Natural killer cell treated with Interleukin-12 subunit alpha and Interleukin-12 subunit beta and Interleukin-15 and Interleukin-18, amount 100 ng/mL, for 72 hours (primary cell): Measurements from ENCODE around the gene OTUD1. TPM values are rescaled to one million over a fixed set of nuclear protein-coding genes. Genes with fewer than 3 reads are reported as not detected.

Experiments
- ATAC-seq, 2 donors: fragments of 150-1000 bp; cut with Tn5 transposase in 1 of 2; sonication (Bioruptor Pico), chemical (Tn5 transposase) in 1 of 2; 2 replicates each; pipeline ENCODE4 v1.10.0; 2021
- DNase-seq: peaks from one replicate; pipeline ENCODE4 v3.0.0; 2022; ENCODE audit warnings: low spot score
- H3K27ac Mint-ChIP-seq, 2 donors: 1 replicate in 1 of 2; 2 replicates in 1 of 2; pipeline ENCODE4 v1.8.0; 2022; ENCODE audit warnings: mixed read lengths in 2 of 2, mild to moderate bottlenecking in 1 of 2, moderate library complexity in 1 of 2
- H3K27me3 Mint-ChIP-seq, 2 donors: 1 replicate in 1 of 2; 2 replicates in 1 of 2; pipeline ENCODE4 v1.8.0; 2022; ENCODE audit warnings: mixed read lengths in 2 of 2
- H3K36me3 Mint-ChIP-seq: one replicate; pipeline ENCODE4 v1.8.0; 2022; ENCODE audit warnings: mixed read lengths
- H3K4me1 Mint-ChIP-seq, 2 donors: 1 replicate in 1 of 2; 2 replicates in 1 of 2; pipeline ENCODE4 v1.8.0; 2022; ENCODE audit warnings: low read depth in 2 of 2, mixed read lengths in 2 of 2, mild to moderate bottlenecking in 1 of 2
- H3K4me3 Mint-ChIP-seq: one replicate; pipeline ENCODE4 v1.8.0; 2022; ENCODE audit warnings: mixed read lengths
- H3K9me3 Mint-ChIP-seq: 2 replicates; pipeline ENCODE4 v1.8.0; 2022; ENCODE audit warnings: mixed read lengths
- total RNA-seq, 2 donors: library from RNA; stranded (reverse); gene quantifications; one replicate each; pipeline ENCODE4 v1.2.3, GENCODE V29; 2022

The OTUD1 gene
- total RNA-seq, 2 donors from 2014 or later, result 2.9 to 3.7 TPM

GRCh38 chr10:23436983-23437382, 1.9 kb upstream of the OTUD1 start:
- H3K9me3 Mint-ChIP-seq, result no peaks in the 10 kb centered on the region
- DNase-seq (no peak), ATAC-seq (no peak)
- no peak overlapping the region for H3K27ac Mint-ChIP-seq
- no peaks in the 10 kb centered on the region for H3K36me3 Mint-ChIP-seq
- no peak overlapping the region for H3K4me3 Mint-ChIP-seq
- peaks cover 3 to 4% of the 10 kb centered on the region in 2 donors for H3K27me3 Mint-ChIP-seq
- peaks cover 16 to 21% of the 10 kb centered on the region in 2 donors for H3K4me1 Mint-ChIP-seq

DNA sequence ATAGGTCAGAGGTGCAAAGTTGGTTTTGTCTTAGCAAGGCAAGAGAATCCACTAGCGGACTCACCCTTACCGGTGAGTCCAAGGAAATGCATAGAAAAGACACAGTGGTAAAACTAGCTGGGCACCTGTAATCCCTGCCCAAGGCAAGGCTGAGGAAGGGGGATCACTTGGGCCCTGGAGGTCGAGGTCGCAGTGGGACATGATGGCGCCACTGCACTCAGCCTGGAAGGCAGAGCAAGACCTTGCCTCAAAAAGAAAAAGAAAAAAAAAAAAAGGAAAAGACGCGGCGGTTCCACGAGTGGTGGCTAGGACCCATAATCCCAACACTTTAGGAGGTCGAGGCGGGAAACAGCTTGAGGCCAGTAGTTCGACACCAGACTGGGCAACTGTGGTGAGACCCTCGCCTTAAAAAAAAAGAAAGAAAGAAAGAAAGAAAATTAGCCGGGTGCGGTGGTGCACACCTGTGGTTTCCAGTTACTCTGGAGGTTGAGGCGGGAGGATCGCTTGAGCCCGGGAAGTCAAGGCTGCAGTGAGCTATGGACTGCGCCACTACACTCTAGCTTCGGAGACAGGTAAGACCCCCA, 820 bp upstream of the OTUD1 start:
- H3K27ac Mint-ChIP-seq, result peak overlapping the region; percentile 61 to 67
- H3K4me1 Mint-ChIP-seq, result peaks cover 16 to 27% of the 10 kb centered on the region in 2 donors
- no peaks in the 10 kb centered on the region for H3K9me3 Mint-ChIP-seq
- no peak for DNase-seq
- peak overlapping the region; percentile 74 for H3K4me3 Mint-ChIP-seq
- ATAC-seq, result no peak
- H3K36me3 Mint-ChIP-seq, result no peaks in the 10 kb centered on the region
- H3K27me3 Mint-ChIP-seq, result no peaks in the 10 kb centered on the region

DNA sequence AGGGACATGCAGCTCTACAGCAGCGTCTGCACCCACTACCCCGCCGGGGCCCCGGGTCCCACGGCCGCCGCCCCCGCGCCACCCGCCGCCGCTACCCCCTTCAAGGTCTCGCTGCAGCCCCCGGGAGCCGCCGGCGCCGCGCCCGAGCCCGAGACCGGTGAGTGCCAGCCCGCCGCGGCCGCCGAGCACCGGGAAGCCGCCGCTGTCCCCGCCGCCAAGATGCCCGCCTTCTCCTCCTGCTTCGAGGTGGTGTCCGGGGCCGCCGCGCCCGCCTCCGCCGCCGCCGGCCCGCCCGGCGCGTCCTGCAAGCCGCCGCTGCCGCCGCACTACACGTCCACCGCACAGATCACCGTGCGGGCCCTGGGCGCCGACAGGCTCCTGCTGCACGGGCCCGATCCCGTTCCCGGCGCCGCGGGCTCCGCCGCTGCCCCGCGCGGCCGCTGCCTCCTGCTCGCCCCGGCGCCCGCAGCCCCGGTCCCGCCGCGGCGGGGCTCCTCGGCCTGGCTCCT, 631 bp downstream of the OTUD1 start:
- no peak for DNase-seq
- Mint-ChIP-seq H3K36me3 (no peaks in the 10 kb centered on the region), H3K27ac (no peak overlapping the region), H3K4me1 (peaks cover 16 to 27% of the 10 kb centered on the region in 2 donors), H3K9me3 (no peaks in the 10 kb centered on the region), H3K27me3 (no peaks in the 10 kb centered on the region), H3K4me3 (no peak overlapping the region)
- ATAC-seq, result peak; percentile 1 to 21

DNA sequence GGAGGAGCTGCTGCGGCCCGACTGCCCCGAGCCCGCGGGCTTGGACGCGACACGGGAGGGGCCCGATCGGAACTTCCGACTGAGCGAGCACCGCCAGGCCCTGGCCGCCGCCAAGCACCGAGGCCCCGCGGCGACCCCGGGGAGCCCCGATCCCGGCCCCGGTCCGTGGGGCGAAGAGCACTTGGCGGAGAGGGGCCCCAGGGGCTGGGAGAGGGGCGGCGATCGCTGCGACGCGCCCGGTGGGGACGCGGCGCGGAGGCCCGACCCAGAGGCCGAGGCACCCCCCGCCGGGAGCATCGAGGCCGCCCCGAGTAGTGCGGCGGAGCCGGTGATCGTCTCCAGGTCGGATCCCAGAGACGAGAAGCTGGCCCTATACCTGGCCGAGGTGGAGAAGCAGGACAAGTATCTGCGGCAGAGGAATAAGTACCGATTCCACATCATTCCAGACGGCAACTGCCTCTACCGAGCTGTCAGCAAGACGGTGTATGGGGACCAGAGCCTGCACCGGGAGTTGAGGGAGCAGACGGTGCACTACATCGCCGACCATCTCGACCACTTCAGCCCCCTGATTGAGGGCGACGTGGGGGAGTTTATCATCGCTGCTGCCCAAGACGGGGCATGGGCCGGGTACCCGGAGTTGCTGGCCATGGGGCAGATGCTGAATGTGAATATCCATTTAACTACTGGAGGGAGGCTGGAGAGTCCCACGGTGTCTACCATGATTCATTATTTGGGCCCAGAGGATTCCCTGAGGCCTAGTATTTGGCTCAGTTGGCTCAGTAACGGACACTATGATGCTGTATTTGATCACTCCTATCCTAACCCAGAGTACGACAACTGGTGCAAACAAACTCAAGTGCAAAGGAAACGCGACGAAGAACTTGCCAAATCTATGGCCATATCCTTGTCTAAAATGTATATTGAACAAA, 1.4 kb downstream of the OTUD1 start:
- Mint-ChIP-seq H3K36me3 (no peaks in the 10 kb centered on the region), H3K4me3 (peak overlapping the region; percentile 76), H3K27me3 (no peaks in the 10 kb centered on the region), H3K4me1 (peaks cover 16 to 27% of the 10 kb centered on the region in 2 donors), H3K27ac (no peak overlapping the region), H3K9me3 (no peaks in the 10 kb centered on the region)
- ATAC-seq (peak; percentile 9 to 15), DNase-seq (no peak)

DNA sequence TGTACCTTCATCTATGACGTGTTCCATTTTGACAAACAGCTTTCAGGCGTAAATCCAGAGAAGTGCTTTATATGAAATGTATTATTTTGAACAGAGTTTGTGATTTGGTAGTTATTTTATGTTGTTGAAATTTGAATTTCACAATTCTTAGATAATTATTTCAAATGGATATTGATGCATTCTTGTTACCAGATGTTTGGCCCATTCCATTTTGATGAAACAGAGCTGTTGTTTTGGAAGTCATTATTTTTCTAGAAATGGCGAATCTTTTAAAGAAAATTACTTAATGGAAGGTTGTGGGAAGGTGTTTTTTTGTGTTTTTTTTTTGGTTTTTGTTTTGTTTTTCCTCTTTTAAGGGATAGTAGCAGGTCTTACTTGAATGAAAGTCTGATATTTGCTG, 2.4 kb downstream of the OTUD1 start:
- H3K36me3 Mint-ChIP-seq, result no peaks in the 10 kb centered on the region
- no peak for ATAC-seq
- no peaks in the 10 kb centered on the region for H3K27me3 Mint-ChIP-seq
- peak overlapping the region; percentile 76 for H3K4me3 Mint-ChIP-seq
- H3K4me1 Mint-ChIP-seq, result peaks cover 16 to 27% of the 10 kb centered on the region in 2 donors
- peak overlapping the region in 1 of 2 donors; percentile 11 for H3K27ac Mint-ChIP-seq
- DNase-seq, result no peak
- no peaks in the 10 kb centered on the region for H3K9me3 Mint-ChIP-seq

- Mint-ChIP-seq H3K4me3 (no peak overlapping the region), H3K27ac (no peak overlapping the region), H3K9me3 (no peaks in the 10 kb centered on the region), H3K27me3 (no peaks in the 10 kb centered on the region), H3K36me3 (no peaks in the 10 kb centered on the region), H3K4me1 (peaks cover 16 to 22% of the 10 kb centered on the region in 2 donors)
- DNase-seq (no peak), ATAC-seq (no peak)
These were observed 4.1 kb downstream of the OTUD1 start for GRCh38 chr10:23442936-23443335.

DNA sequence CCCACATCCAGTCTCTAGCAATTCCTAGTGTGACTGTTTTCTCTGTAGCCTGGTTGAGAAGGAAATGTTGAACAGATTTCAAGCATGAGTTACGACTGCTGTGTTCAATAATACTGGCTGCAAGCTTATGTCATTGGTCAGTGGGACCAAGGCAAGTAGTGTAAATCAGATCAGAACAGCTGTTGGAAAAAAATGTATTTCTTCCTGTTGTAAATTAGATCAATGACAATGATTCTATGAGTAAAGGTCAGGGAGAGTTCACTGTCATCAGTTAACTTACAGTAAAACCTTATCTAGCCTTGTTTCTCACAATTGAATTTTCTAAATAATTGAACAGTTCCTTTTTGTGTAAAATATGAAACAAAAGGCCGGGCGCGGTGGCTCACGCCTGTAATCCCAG, 6.7 kb downstream of the OTUD1 start:
- Mint-ChIP-seq H3K36me3 (no peaks in the 10 kb centered on the region), H3K9me3 (no peaks in the 10 kb centered on the region), H3K27me3 (no peaks in the 10 kb centered on the region), H3K27ac (no peak overlapping the region), H3K4me3 (no peak overlapping the region), H3K4me1 (peaks cover 17 to 30% of the 10 kb centered on the region in 2 donors)
- ATAC-seq (no peak), DNase-seq (no peak)

DNA sequence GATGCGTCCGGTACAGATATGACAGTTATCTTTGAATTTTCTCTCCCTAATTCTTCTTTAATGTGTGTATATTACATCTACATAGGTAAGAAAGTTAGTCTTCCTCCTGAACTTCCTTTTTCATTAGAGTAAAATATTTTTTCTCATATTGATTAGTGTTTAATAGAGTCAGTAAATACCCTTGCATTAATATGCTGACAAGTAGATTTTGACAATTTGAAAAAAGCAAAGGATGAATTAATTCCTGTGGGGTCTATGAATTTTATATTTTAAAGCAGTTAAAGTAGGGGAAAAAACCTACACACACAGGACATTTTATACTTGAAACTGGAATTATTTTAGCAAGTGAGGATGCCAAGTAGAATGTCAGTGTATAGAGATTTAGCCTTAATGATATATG, 9.4 kb downstream of the OTUD1 start:
- Mint-ChIP-seq H3K27ac (peak overlapping the region in 1 of 2 donors; percentile 75), H3K36me3 (no peaks in the 10 kb centered on the region), H3K9me3 (no peaks in the 10 kb centered on the region), H3K27me3 (no peaks in the 10 kb centered on the region), H3K4me3 (peak overlapping the region; percentile 55), H3K4me1 (peaks cover 9 to 14% of the 10 kb centered on the region in 2 donors)
- DNase-seq, result no peak
- ATAC-seq, result no peak

DNA sequence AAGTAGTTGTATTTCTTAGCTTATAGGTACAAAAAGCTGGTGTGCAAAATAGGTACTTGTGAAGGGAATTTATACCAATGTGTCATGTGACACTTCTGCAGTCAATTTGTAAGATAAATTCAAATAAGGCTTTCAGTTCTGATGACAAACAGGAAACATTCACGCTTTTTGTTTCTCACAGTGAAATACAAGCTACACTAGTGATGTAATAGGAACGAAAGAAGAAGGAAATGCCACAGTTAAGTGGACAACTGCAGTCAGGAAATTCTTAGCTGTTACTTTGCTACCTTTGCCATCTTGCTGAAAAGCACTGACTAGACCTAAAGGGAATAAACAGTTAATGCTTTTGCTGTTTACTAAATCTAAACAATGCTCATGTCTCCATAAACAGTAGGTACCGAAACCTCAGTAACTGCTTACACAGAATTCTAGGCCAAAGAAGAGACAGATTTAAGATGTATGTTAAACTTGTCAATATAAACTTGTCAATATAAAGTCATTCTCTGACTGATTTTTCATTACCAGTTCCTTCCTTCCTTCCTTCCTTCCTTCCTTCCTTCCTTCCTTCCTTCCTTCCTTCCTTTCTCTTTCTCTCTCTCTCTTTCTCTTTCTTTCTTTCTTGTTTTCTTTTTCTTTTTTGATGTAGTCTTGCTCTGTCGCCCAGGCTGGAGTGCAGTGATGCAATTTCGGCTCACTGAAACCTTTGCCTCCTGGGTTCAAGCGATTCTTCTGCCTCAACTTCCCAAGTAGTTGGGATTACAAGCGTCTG, 10.1 kb downstream of the OTUD1 start:
- H3K27me3 Mint-ChIP-seq, result no peaks in the 10 kb centered on the region
- peak in 1 of 2 donors; percentile 63 for ATAC-seq
- no peak for DNase-seq
- H3K36me3 Mint-ChIP-seq, result no peaks in the 10 kb centered on the region
- peak overlapping the region; percentile 55 for H3K4me3 Mint-ChIP-seq
- peak overlapping the region; percentile 43 to 75 for H3K27ac Mint-ChIP-seq
- peaks cover 9 to 14% of the 10 kb centered on the region in 2 donors for H3K4me1 Mint-ChIP-seq
- H3K9me3 Mint-ChIP-seq, result no peaks in the 10 kb centered on the region

GRCh38 chr10:23452033-23452655, 13.3 kb downstream of the OTUD1 start:
- peaks cover 9 to 14% of the 10 kb centered on the region in 2 donors for H3K4me1 Mint-ChIP-seq
- DNase-seq (no peak), ATAC-seq (no peak)
- H3K27ac Mint-ChIP-seq, result no peak overlapping the region
- peaks cover 0 to 4% of the 10 kb centered on the region in 2 donors for H3K27me3 Mint-ChIP-seq
- H3K4me3 Mint-ChIP-seq, result no peak overlapping the region
- no peaks in the 10 kb centered on the region for H3K9me3 Mint-ChIP-seq
- H3K36me3 Mint-ChIP-seq, result no peaks in the 10 kb centered on the region

DNA sequence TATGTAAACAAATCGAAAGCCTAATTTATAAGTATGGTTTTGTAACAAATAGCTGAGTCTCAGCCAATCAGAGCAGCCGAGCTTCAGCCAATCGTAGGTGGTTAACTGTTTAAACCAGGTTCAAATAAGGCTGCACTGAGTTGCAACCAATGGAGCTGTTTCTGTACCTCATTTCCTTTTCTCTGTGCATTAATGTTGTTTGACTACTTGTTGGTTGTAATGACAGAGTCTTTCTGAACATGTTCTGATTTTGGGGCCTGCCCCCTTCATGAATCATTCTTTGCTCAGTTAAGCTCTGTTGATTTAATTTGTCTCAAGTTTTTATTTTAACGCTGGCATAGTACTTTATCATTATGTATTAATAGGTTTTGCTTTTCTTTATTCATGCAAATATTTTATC, 14.6 kb downstream of the OTUD1 start:
- ATAC-seq (no peak), DNase-seq (no peak)
- Mint-ChIP-seq H3K4me1 (peaks cover 9 to 12% of the 10 kb centered on the region in 2 donors), H3K9me3 (no peaks in the 10 kb centered on the region), H3K4me3 (no peak overlapping the region), H3K27ac (no peak overlapping the region), H3K36me3 (no peaks in the 10 kb centered on the region), H3K27me3 (peaks cover 4 to 11% of the 10 kb centered on the region in 2 donors)

DNA sequence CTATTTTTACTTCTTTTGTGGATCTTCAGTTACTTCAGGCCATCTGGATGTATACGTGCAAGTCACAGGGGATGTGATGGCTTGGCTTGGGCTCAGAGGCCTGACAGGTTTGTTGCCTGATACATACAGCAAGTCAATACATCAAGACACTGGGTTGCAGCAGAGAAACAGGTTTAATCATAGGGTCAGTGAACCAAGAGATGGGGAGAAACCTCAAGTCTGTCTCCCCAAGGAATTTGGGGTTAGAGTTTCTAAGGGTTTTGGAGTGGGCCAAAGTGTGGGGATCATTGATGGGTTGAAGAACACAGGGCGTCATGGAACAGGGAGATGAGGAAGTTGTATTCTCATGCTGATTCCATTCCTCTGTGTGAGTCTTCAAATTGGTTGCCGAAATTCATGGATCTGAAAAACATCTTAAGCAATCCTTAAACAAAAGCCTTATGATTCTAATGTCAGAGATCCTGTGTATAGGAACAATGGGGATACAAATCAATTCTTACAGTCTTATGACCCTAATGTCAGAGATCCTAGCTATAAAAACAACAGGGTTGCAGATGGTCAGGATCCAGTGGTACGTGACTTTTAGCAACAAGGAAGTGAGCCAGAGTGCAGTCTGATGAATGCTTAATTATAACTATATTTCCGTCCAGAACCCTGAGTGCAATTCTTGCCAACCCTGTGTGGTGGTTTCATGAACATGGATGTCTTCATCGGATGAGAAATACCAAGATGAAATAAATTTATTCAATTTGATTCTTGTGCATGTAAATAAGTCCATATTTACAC, 18.9 kb downstream of the OTUD1 start:
- H3K4me1 Mint-ChIP-seq, result no peaks in the 10 kb centered on the region

More for the DNA sequence above, 18.9 kb downstream of the OTUD1 start:
- peaks cover 17 to 33% of the 10 kb centered on the region in 2 donors for H3K27me3 Mint-ChIP-seq
- ATAC-seq (no peak), DNase-seq (no peak)
- H3K9me3 Mint-ChIP-seq, result no peaks in the 10 kb centered on the region
- no peaks in the 10 kb centered on the region for H3K36me3 Mint-ChIP-seq
- no peak overlapping the region for H3K27ac Mint-ChIP-seq
- no peak overlapping the region for H3K4me3 Mint-ChIP-seq
